Large intestine (tissue), 3 donors: ENCODE results near the gene KBTBD13. TPM values are rescaled to one million over a fixed set of nuclear protein-coding genes. Genes with fewer than 3 reads are reported as not detected.

Experiments
- DNase-seq, 2 donors: peaks; one replicate each; pipeline versions ENCODE4 v3.0.0 to v3.0.0-alpha.2; 2013
- H3K27ac ChIP-seq: one replicate; pipeline ENCODE4 v1.5.1; 2013; ENCODE audit warnings: low read length
- H3K27me3 ChIP-seq: 2 replicates; pipeline ENCODE4 v1.6.1; 2013; ENCODE audit warnings: low read length; ENCODE audit not compliant: control insufficient read depth, insufficient read depth
- H3K36me3 ChIP-seq: 2 replicates; pipeline ENCODE4 v1.6.1; 2013; ENCODE audit warnings: low read length; ENCODE audit not compliant: control insufficient read depth, insufficient read depth
- H3K4me1 ChIP-seq: one replicate; pipeline ENCODE4 v1.6.1; 2013; ENCODE audit warnings: low read length; ENCODE audit not compliant: control insufficient read depth, insufficient read depth
- H3K4me3 ChIP-seq: one replicate; pipeline ENCODE4 v1.5.1; 2013; ENCODE audit warnings: low read length
- H3K9me3 ChIP-seq: one replicate; pipeline ENCODE4 v1.6.1; 2013; ENCODE audit warnings: mild to moderate bottlenecking, low read depth, low read length, moderate library complexity; ENCODE audit not compliant: control insufficient read depth
- WGBS: methylation state at CpG from one replicate; pipeline ENCODE4 v1.1.5; 2013; ENCODE audit warnings: low lambda C conversion rate; ENCODE audit not compliant: insufficient coverage; 5-methylcytosine and 5-hydroxymethylcytosine counted together
- polyA plus RNA-seq: library from polyadenylated mRNA; unstranded; fragments of 120-200 nt; gene quantifications from one replicate; pipeline ENCODE4 v1.2.1, GENCODE V29; 2013

The KBTBD13 gene
- polyA plus RNA-seq, 1 donor = 0.04 TPM

DNA sequence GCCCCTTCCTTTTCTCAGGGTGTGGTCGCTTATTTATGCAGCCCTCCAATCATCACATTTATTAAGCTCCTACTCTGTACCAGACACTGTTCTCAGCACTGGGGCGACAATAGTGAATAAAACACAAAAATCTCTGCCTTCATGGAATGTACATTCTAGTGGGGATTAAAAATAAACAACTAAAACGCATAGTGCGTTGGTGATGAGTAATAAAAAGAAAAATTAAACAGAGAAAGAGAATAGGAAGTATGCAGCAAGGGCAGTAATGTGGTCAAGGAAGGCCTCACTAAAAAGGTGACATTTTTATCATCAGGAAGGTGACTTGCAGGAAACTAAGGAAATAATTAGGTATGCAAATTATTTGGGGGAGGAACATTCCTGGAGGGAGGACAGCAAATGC is 26.3 kb upstream of the KBTBD13 start:
- no peaks in the 10 kb centered on the region for H3K9me3 ChIP-seq
- WGBS = 80% methylated on average over 3 of the region's 4 CpGs
- no peak overlapping the region for H3K27ac ChIP-seq
- no peak overlapping the region for H3K4me3 ChIP-seq
- DNase-seq = no peak
- peaks cover 24% of the 10 kb centered on the region for H3K4me1 ChIP-seq
- H3K27me3 ChIP-seq = no peaks in the 10 kb centered on the region
- H3K36me3 ChIP-seq = peaks cover 14% of the 10 kb centered on the region

GRCh38 chr15:65051266-65051665 is 25.3 kb upstream of the KBTBD13 start:
- peaks cover 28% of the 10 kb centered on the region for H3K4me1 ChIP-seq
- peaks cover 14% of the 10 kb centered on the region for H3K36me3 ChIP-seq
- no CpG with 5 or more reads among the region's 2 CpGs for WGBS
- no peak overlapping the region for H3K27ac ChIP-seq
- H3K4me3 ChIP-seq = no peak overlapping the region
- no peak for DNase-seq
- H3K9me3 ChIP-seq = no peaks in the 10 kb centered on the region
- H3K27me3 ChIP-seq = no peaks in the 10 kb centered on the region

DNA sequence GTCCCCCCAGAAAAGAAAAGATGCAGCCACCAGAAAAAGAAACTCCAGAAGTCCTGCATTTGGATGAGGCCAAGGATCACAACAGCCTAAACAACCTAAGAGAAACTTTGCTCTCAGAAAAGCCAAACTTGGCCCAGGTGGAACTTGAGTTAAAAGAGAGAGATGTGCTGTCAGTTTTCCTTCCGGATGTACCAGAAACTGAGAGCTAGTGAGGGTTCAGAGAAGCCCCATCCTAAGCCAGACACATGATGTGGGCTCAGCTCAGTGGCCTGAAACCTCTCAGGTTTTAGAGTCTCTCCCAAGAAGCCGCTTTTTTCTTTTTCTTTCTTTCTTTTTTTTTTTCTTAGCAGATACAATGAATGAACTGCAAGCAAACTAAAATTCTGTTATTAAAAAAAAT is 23.6 kb upstream of the KBTBD13 start:
- Histone ChIP-seq H3K27ac (no peak overlapping the region), H3K9me3 (no peaks in the 10 kb centered on the region), H3K4me3 (no peak overlapping the region), H3K27me3 (no peaks in the 10 kb centered on the region), H3K36me3 (peaks cover 14% of the 10 kb centered on the region), H3K4me1 (peaks cover 40% of the 10 kb centered on the region)
- DNase-seq = no peak
- 75% methylated on average over 1 of the region's 2 CpGs for WGBS

- no CpG with 5 or more reads among the region's 26 CpGs for WGBS
- Histone ChIP-seq H3K27me3 (no peaks in the 10 kb centered on the region), H3K27ac (peak overlapping the region; percentile 73), H3K9me3 (no peaks in the 10 kb centered on the region), H3K36me3 (peaks cover 14% of the 10 kb centered on the region), H3K4me3 (no peak overlapping the region), H3K4me1 (peaks cover 42% of the 10 kb centered on the region)
- DNase-seq = peak; percentile 67 to 76
Measured at GRCh38 chr15:65054333-65055200, 22.0 kb upstream of the KBTBD13 start.

GRCh38 chr15:65055201-65055870 is 21.2 kb upstream of the KBTBD13 start:
- Histone ChIP-seq H3K27ac (peak overlapping the region; percentile 73), H3K4me1 (peaks cover 39% of the 10 kb centered on the region), H3K36me3 (peaks cover 14% of the 10 kb centered on the region), H3K9me3 (no peaks in the 10 kb centered on the region), H3K4me3 (no peak overlapping the region), H3K27me3 (no peaks in the 10 kb centered on the region)
- WGBS = no CpG with 5 or more reads among the region's 6 CpGs
- DNase-seq = peak; percentile 75 to 84

DNA sequence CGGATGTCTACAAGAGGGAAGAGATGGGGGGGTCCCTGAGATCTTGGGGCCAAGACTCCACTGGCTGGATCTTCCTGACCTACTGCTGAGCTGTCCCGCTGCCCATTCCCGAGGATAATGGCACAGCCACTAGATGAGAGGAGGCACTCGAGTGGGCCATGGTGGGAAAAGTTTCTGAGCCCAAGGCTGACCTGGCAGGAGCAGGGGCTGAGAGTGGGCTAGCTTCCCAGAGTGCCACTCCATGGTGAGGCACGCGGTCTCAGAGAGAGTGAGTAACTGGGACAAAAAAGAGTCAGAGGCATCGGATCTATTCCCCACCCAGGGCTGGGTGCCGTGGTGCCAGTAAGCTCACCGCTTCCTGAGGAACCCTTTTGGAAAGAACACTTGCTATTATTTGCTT is 20.4 kb upstream of the KBTBD13 start:
- Histone ChIP-seq H3K36me3 (peaks cover 12% of the 10 kb centered on the region), H3K27ac (peak overlapping the region; percentile 73), H3K4me3 (no peak overlapping the region), H3K4me1 (peaks cover 39% of the 10 kb centered on the region), H3K27me3 (no peaks in the 10 kb centered on the region), H3K9me3 (no peaks in the 10 kb centered on the region)
- no CpG with 5 or more reads among the region's 9 CpGs for WGBS
- no peak for DNase-seq

DNA sequence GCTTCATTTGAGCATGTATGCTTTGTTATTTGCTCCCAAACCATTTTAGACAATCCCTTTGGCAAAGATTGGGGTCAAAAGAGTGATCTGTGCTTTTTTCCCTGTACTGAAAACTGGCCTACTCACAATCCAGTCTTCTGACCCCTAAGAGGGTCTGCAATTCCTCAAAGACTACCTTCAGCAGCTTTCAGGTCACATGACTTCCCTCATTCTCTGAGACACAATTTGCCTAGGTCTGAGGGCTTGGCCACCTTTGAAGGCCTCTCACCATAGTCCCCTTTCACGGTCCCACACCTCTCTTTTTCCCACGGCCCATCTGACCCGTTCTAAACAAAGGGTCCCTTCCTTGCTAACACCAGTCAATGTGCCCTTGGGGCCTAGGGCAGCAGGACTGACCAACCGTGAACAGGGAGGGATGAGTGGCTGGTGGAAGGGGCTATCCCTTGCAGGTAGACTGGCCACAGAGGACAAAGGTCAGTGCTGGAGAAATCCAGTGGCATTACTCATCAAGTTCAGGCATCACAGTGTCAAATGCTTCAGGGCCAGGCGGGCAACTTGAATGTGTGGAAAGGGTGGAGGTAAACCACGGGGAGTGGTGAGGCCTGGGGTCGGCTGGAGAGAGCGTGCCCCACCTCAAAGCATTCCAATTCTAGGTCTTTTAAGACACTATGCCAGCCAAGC is 19.5 kb upstream of the KBTBD13 start:
- WGBS = no CpG with 5 or more reads among the region's 8 CpGs
- peak; percentile 86 to 88 for DNase-seq
- Histone ChIP-seq H3K4me1 (peaks cover 39% of the 10 kb centered on the region), H3K36me3 (peaks cover 9% of the 10 kb centered on the region), H3K27me3 (no peaks in the 10 kb centered on the region), H3K27ac (peak overlapping the region; percentile 67), H3K9me3 (no peaks in the 10 kb centered on the region), H3K4me3 (no peak overlapping the region)

DNA sequence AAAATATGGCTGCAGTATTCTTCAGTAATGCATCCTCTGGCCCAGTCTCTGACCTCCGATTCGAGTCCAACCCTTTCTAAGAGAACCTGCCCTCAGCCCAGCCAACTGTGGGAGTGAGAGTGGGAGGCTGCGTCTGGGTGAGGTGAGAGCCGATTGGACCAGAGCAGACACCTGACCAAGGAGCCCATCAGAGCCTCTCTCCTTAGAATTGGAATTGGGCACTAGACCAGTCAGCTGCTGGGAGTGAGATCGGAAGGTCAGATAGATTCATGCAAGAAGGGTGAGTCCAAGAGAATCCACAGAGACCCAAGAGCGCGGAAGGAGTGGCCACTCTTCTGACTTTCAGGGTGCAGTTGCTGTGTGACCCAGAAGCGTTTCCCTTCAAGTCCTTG is 19.0 kb upstream of the KBTBD13 start:
- no peaks in the 10 kb centered on the region for H3K27me3 ChIP-seq
- H3K36me3 ChIP-seq = peaks cover 9% of the 10 kb centered on the region
- H3K9me3 ChIP-seq = no peaks in the 10 kb centered on the region
- no peak overlapping the region for H3K4me3 ChIP-seq
- DNase-seq = no peak
- peaks cover 39% of the 10 kb centered on the region for H3K4me1 ChIP-seq
- peak overlapping the region; percentile 67 for H3K27ac ChIP-seq
- WGBS = no CpG with 5 or more reads among the region's 8 CpGs

DNA sequence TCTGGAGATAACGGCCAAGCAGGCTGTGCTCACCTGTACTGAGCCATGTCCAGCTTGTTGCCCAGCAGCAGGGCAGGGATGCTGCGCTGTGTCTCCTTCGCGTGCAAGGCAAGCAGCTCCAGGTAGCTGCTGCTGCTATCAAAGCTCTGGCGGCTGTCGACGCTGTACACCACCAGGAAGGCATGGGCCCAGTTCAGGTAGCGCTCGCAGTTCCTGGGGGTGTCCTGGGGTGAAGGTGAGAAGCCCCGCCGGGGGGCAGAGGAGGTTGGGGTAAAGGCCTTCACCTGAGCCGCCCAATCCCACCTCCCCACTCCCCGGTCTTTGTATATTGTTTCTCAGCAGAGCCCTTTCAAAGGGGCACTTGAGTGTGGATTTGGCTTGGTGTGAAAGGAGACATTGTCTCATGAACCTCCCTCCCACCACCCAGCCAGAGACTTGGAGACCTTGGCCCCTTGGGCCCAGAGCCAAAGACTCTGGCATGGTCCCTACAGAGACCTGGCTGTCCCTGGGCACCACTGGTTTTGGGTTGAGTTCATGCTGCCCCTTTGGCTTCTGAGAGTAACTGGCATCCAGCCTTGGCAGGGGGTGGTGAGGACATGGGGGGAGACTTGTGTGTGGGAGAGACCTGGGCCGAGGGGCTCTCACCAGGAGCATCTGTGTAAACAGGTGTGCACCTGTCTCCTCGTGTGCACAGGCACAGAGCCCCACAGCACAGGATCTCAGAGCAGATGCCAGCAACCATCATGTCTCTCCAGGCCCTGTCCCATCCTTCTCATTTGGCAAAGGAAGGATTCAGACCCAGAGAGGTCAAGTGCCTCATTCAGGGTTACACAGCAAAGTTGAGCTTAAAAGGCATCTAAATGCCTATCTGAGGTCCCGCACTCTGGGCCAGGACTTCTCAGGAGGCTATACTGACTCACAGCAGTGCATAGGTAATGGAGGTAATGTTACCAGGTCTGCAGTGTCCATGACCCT is 17.9 kb upstream of the KBTBD13 start:
- H3K36me3 ChIP-seq = peaks cover 2% of the 10 kb centered on the region
- no peak overlapping the region for H3K4me3 ChIP-seq
- no peak overlapping the region for H3K27ac ChIP-seq
- no peaks in the 10 kb centered on the region for H3K9me3 ChIP-seq
- DNase-seq = no peak
- H3K4me1 ChIP-seq = peaks cover 39% of the 10 kb centered on the region
- H3K27me3 ChIP-seq = no peaks in the 10 kb centered on the region
- no CpG with 5 or more reads among the region's 16 CpGs for WGBS
